Erythroblast (primary cell): ENCODE data around the gene ARHGAP21.

ENCODE experiments used
- GATA1 ChIP-seq: IDR thresholded peaks from 2 replicates; pipeline ENCODE4 v1.6.1; 2011; ENCODE audit warnings: low read depth, mild to moderate bottlenecking, control low read depth, low read length, moderate library complexity
- POLR2A ChIP-seq: IDR thresholded peaks from 2 replicates; pipeline ENCODE4 v1.6.1; 2011; ENCODE audit warnings: mild to moderate bottlenecking, low read length

- TF ChIP-seq POLR2A, result no peak
- no peak for TF ChIP-seq GATA1
Observed at GRCh38 chr10:24590697-24591457, 132.8 kb downstream of the ARHGAP21 start.
